MCF 10A (cell line): ENCODE measurements around the gene KRTAP5-2. TPM values are rescaled to one million over a fixed set of nuclear protein-coding genes. Genes with fewer than 3 reads are reported as not detected.

ENCODE experiments used
- BruUV-seq: library from RNA; stranded (reverse); fragments of 400-500 nt; replicated peaks from 2 replicates; lab custom pipeline; 2021; lab: Mats Ljungman, UMichigan
- CTCF ChIA-PET: fragments of 300-600 bp; sonication (Branson Sonifier 250); formaldehyde crosslinking; extraction: SDS; loops from one replicate; lab custom pipeline; 2021; ENCODE audit warnings: antibody characterized with exemption, inconsistent platforms; lab: Yijun Ruan, JAX
- POLR2A ChIA-PET: fragments of 300-600, 350-650 bp; sonication (Branson Sonifier 250); formaldehyde crosslinking; extraction: SDS; loops from one replicate; lab custom pipeline; 2020; ENCODE audit warnings: antibody characterized with exemption, inconsistent platforms; lab: Yijun Ruan, JAX
- DNase-seq: peaks from one replicate; pipeline ENCODE4 v3.0.0-alpha.2; 2018; ENCODE audit not compliant: unreplicated experiment
- H3K27ac Mint-ChIP-seq: one replicate; pipeline ENCODE4 v1.8.0; 2022; ENCODE audit warnings: mild to moderate bottlenecking, low read depth, mixed read lengths; ENCODE audit not compliant: unreplicated experiment
- H3K27me3 Mint-ChIP-seq: one replicate; pipeline ENCODE4 v1.8.0; 2022; ENCODE audit warnings: mixed read lengths; ENCODE audit not compliant: insufficient read depth, unreplicated experiment
- H3K36me3 Mint-ChIP-seq: one replicate; pipeline ENCODE4 v1.8.0; 2022; ENCODE audit warnings: mild to moderate bottlenecking, moderate library complexity, mixed read lengths; ENCODE audit not compliant: insufficient read depth, unreplicated experiment
- H3K4me1 Mint-ChIP-seq: one replicate; pipeline ENCODE4 v1.8.0; 2022; ENCODE audit warnings: mixed read lengths; ENCODE audit not compliant: insufficient read depth, unreplicated experiment
- H3K4me3 Mint-ChIP-seq: one replicate; pipeline ENCODE4 v1.8.0; 2022; ENCODE audit warnings: mild to moderate bottlenecking, moderate library complexity, mixed read lengths; ENCODE audit not compliant: unreplicated experiment
- H3K9me3 Mint-ChIP-seq: one replicate; pipeline ENCODE4 v1.8.0; 2022; ENCODE audit warnings: mixed read lengths; ENCODE audit not compliant: unreplicated experiment
- CTCF ChIP-seq: fragments of 200-600 bp; IDR thresholded peaks from one replicate; pipeline ENCODE4 v1.8.0; 2022; ENCODE audit warnings: antibody characterized with exemption, mild to moderate bottlenecking; ENCODE audit not compliant: unreplicated experiment
- intact Hi-C: fragments of 100-400 bp; cut with micrococcal nuclease; formaldehyde crosslinking; loops from 2 replicates; pipeline ENCODE4 v1.14.1; 2022
- total RNA-seq: library from RNA; stranded (reverse); gene quantifications from 2 replicates; pipeline ENCODE4 v1.2.3, GENCODE V29; 2022

The KRTAP5-2 gene
- total RNA-seq, 1 experiment from 2014 or later, result not detected

DNA sequence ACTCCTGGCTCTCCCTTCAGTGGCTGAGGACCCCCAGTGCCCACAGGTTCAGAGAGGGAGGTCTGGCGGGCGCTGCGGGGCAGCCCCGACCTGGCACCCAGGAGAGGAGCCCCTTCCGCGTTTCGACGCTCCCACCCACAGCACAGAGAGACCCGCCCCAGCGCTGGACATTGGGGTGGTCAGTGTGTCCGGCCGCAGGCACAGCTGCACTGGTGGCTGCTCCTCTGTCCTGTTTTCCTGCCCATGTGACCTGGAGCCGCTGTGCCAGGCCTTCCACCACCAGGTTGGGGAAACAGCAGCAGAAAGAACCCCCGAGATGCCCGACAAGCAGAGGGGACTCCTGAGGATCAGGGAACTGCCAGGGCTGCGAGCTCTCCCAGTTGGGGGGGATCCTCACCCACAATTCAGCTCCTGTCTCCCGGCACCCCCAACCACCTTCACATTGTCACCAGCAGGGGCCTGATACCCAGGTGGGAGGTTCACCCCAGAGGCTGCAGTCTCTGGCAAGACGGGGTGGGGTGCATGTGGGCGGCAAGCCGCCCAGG is 45.1 kb upstream of the KRTAP5-2 start:
- DNase-seq, result no peak
- CTCF ChIA-PET, result no interaction called here
- BruUV-seq, result no TSS peak
- H3K27ac Mint-ChIP-seq, result no peak overlapping the region
- H3K27me3 Mint-ChIP-seq, result peaks cover 56% of the 10 kb centered on the region
- peaks cover 6% of the 10 kb centered on the region for H3K36me3 Mint-ChIP-seq
- H3K4me3 Mint-ChIP-seq, result no peak overlapping the region
- H3K4me1 Mint-ChIP-seq, result no peaks in the 10 kb centered on the region
- TF ChIP-seq CTCF, result no peak
- no peaks in the 10 kb centered on the region for H3K9me3 Mint-ChIP-seq
- POLR2A ChIA-PET, result no interaction called here
- intact Hi-C loops, result no loop called here

DNA sequence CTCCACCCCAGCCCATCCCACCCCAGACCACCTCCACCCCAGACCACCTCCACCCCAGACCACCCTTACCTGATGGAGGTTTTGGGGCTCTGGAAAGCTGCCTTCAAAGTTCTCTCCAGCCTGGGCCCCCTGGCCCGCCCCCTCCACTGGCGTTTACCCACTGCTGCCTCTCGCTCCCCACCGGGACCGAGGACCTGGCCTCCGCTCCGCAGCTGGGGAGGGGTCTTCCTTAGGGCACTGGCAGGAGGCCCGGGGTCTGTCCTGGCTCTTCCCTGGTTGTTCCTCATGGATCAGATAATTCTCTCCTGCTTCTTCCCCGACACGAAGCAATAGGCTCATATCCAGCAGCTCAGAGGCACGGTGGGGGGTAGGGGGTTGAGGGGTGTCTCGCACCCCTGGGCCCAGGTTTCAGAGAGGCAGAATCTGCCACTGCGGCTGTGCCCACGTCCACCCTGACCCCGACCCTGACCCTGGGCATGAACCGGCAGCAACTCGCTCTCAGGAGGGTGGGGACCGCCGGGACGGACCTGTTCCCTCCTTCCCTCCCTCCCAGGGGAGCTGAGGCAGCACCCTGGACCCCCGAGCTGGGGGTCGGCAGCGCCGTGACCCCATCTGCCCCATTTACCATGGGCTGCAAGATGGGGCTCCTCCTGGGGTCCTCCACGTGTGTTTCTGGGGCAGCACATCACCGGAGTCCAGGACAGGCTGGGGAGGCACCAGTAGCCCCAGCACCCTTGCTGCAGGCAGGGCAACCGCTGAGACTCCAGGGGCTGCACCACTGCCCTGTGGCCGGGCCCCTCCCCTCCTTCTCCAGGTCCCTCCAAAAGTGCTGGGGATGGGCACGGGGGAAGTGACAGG is 44.4 kb upstream of the KRTAP5-2 start:
- Mint-ChIP-seq H3K9me3 (no peaks in the 10 kb centered on the region), H3K4me3 (no peak overlapping the region), H3K4me1 (no peaks in the 10 kb centered on the region), H3K27ac (no peak overlapping the region), H3K36me3 (peaks cover 2% of the 10 kb centered on the region), H3K27me3 (peaks cover 54% of the 10 kb centered on the region)
- no peak for TF ChIP-seq CTCF
- no peak for DNase-seq
- POLR2A ChIA-PET, result no interaction called here
- BruUV-seq, result no TSS peak
- CTCF ChIA-PET, result interaction anchor here (3.9 kb wide), 1 partner anchor 11 kb away, joined by 29 read pairs; no protein-coding TSS in a partner anchor
- intact Hi-C loops, result no loop called here

- BruUV-seq, result no TSS peak
- no peak overlapping the region for H3K27ac Mint-ChIP-seq
- ChIA-PET POLR2A (interaction anchor here (0.6 kb wide), 1 partner anchor 343 kb away, joined by 3 read pairs; no protein-coding TSS in a partner anchor), CTCF (interaction anchor here (0.7 to 3.9 kb wide), 13 partner anchors 9 to 510 kb away, joined by 3 to 29 read pairs (median 5); no protein-coding TSS in a partner anchor)
- intact Hi-C loops, result no loop called here
- no peak overlapping the region for H3K4me3 Mint-ChIP-seq
- H3K4me1 Mint-ChIP-seq, result no peaks in the 10 kb centered on the region
- DNase-seq, result no peak
- peaks cover 55% of the 10 kb centered on the region for H3K27me3 Mint-ChIP-seq
- TF ChIP-seq CTCF, result no peak
- no peaks in the 10 kb centered on the region for H3K36me3 Mint-ChIP-seq
- no peaks in the 10 kb centered on the region for H3K9me3 Mint-ChIP-seq
Measured at GRCh38 chr11:1641096-1641495, 43.0 kb upstream of the KRTAP5-2 start.
